Activated T-helper 1 cell treated with anti-CD3 and anti-CD28 coated beads, Interleukin-12 subunit alpha, Interleukin-12 subunit beta, Interleukin-2, Interleukin-4 antibody, amounts not matched to agents 30 ng/mL and 10 ng/mL and 1 ng/mL, durations not matched to agents 14 hours and 24 hours and 36 hours (primary cell): Measurements from ENCODE around the gene AGO1. TPM values are rescaled to one million over a fixed set of nuclear protein-coding genes. Genes with fewer than 3 reads are reported as not detected.

Experiments used
- DNase-seq: peaks from one replicate; pipeline ENCODE4 v3.0.0; 2021; ENCODE audit warnings: low spot score
- H3K27ac Mint-ChIP-seq: one replicate; pipeline ENCODE4 v1.8.0; 2021; ENCODE audit warnings: mild to moderate bottlenecking, mixed read lengths
- H3K27me3 Mint-ChIP-seq: one replicate; pipeline ENCODE4 v1.8.0; 2022; ENCODE audit warnings: mild to moderate bottlenecking, moderate library complexity, mixed read lengths; ENCODE audit not compliant: insufficient read depth
- H3K36me3 Mint-ChIP-seq: one replicate; pipeline ENCODE4 v1.8.0; 2021; ENCODE audit warnings: low read depth, mixed read lengths
- H3K4me1 Mint-ChIP-seq: one replicate; pipeline ENCODE4 v1.8.0; 2021; ENCODE audit warnings: low read depth, mixed read lengths
- H3K4me3 Mint-ChIP-seq: one replicate; pipeline ENCODE4 v1.8.0; 2021; ENCODE audit warnings: mild to moderate bottlenecking, moderate library complexity, mixed read lengths
- H3K9me3 Mint-ChIP-seq: one replicate; pipeline ENCODE4 v1.8.0; 2021; ENCODE audit warnings: mixed read lengths
- intact Hi-C: fragments of 100-400 bp; cut with micrococcal nuclease; formaldehyde crosslinking; loops from one replicate; pipeline ENCODE4 v1.15.1; 2024
- total RNA-seq: library from RNA; stranded (reverse); gene quantifications from 2 replicates; pipeline ENCODE4 v1.2.3, GENCODE V29; 2022

AGO1 gene
- total RNA-seq: 39.0 and 39.5 TPM in 2 replicates

- Mint-ChIP-seq H3K36me3 (no peaks in the 10 kb centered on the region), H3K9me3 (no peaks in the 10 kb centered on the region), H3K27me3 (peaks cover 6% of the 10 kb centered on the region), H3K4me1 (peaks cover 48% of the 10 kb centered on the region), H3K27ac (peak within 1 kb of the TSS; percentile 64), H3K4me3 (peak within 1 kb of the TSS; percentile 95)
- DNase-seq: peak; percentile 97
- intact Hi-C loops: loop anchor here (1.0 to 5.0 kb wide), 7 partner anchors 48 to 1714 kb away; partner anchors contain the start of genes AGO3, GNL2, THRAP3 and TRAPPC3
Observed at GRCh38 chr1:35882945-35883634, at the start of gene AGO1. TSS of gene AGO1 (plus strand) at chr1:35883209. CDS start at chr1:35883422, 213 bp downstream.

GRCh38 chr1:35833395-35833794 lies 49.6 kb upstream of the AGO1 start:
- Mint-ChIP-seq H3K9me3 (no peaks in the 10 kb centered on the region), H3K4me3 (no peak overlapping the region), H3K36me3 (peaks cover 25% of the 10 kb centered on the region), H3K4me1 (no peaks in the 10 kb centered on the region), H3K27ac (no peak overlapping the region), H3K27me3 (no peaks in the 10 kb centered on the region)
- DNase-seq: no peak
- intact Hi-C loops: no loop called here

- Mint-ChIP-seq H3K27ac (no peak overlapping the region), H3K36me3 (peaks cover 24% of the 10 kb centered on the region), H3K4me3 (no peak overlapping the region), H3K4me1 (no peaks in the 10 kb centered on the region), H3K9me3 (no peaks in the 10 kb centered on the region), H3K27me3 (no peaks in the 10 kb centered on the region)
- DNase-seq: no peak
- intact Hi-C loops: no loop called here
Observed at GRCh38 chr1:35834218-35834617, 48.8 kb upstream of the AGO1 start.

- no peaks in the 10 kb centered on the region for H3K4me1 Mint-ChIP-seq
- DNase-seq: no peak
- peaks cover 27% of the 10 kb centered on the region for H3K36me3 Mint-ChIP-seq
- intact Hi-C loops: no loop called here
- H3K27me3 Mint-ChIP-seq: no peaks in the 10 kb centered on the region
- no peak overlapping the region for H3K4me3 Mint-ChIP-seq
- no peaks in the 10 kb centered on the region for H3K9me3 Mint-ChIP-seq
- H3K27ac Mint-ChIP-seq: no peak overlapping the region
Observed at GRCh38 chr1:35835398-35835797, 47.6 kb upstream of the AGO1 start.

GRCh38 chr1:35836734-35837133 lies 46.3 kb upstream of the AGO1 start:
- H3K27ac Mint-ChIP-seq: no peak overlapping the region
- no peaks in the 10 kb centered on the region for H3K4me1 Mint-ChIP-seq
- DNase-seq: no peak
- H3K9me3 Mint-ChIP-seq: no peaks in the 10 kb centered on the region
- no peaks in the 10 kb centered on the region for H3K27me3 Mint-ChIP-seq
- intact Hi-C loops: no loop called here
- no peak overlapping the region for H3K4me3 Mint-ChIP-seq
- H3K36me3 Mint-ChIP-seq: peaks cover 28% of the 10 kb centered on the region

- intact Hi-C loops: no loop called here
- no peaks in the 10 kb centered on the region for H3K4me1 Mint-ChIP-seq
- no peak overlapping the region for H3K27ac Mint-ChIP-seq
- H3K9me3 Mint-ChIP-seq: no peaks in the 10 kb centered on the region
- peaks cover 32% of the 10 kb centered on the region for H3K36me3 Mint-ChIP-seq
- no peak overlapping the region for H3K4me3 Mint-ChIP-seq
- DNase-seq: no peak
- no peaks in the 10 kb centered on the region for H3K27me3 Mint-ChIP-seq
Observed at GRCh38 chr1:35838693-35839245, 44.2 kb upstream of the AGO1 start.

GRCh38 chr1:35844826-35845225 lies 38.2 kb upstream of the AGO1 start:
- no peaks in the 10 kb centered on the region for H3K27me3 Mint-ChIP-seq
- DNase-seq: no peak
- no peak overlapping the region for H3K27ac Mint-ChIP-seq
- peaks cover 21% of the 10 kb centered on the region for H3K36me3 Mint-ChIP-seq
- H3K4me1 Mint-ChIP-seq: no peaks in the 10 kb centered on the region
- intact Hi-C loops: no loop called here
- no peak overlapping the region for H3K4me3 Mint-ChIP-seq
- no peaks in the 10 kb centered on the region for H3K9me3 Mint-ChIP-seq

- intact Hi-C loops: no loop called here
- Mint-ChIP-seq H3K36me3 (peaks cover 26% of the 10 kb centered on the region), H3K4me1 (no peaks in the 10 kb centered on the region), H3K4me3 (no peak overlapping the region), H3K27ac (no peak overlapping the region), H3K9me3 (no peaks in the 10 kb centered on the region), H3K27me3 (peaks cover 2% of the 10 kb centered on the region)
- no peak for DNase-seq
Observed at GRCh38 chr1:35845766-35846165, 37.2 kb upstream of the AGO1 start.

- Mint-ChIP-seq H3K27ac (no peak overlapping the region), H3K4me3 (no peak overlapping the region), H3K27me3 (peaks cover 2% of the 10 kb centered on the region), H3K36me3 (peaks cover 16% of the 10 kb centered on the region), H3K4me1 (no peaks in the 10 kb centered on the region), H3K9me3 (no peaks in the 10 kb centered on the region)
- intact Hi-C loops: no loop called here
- DNase-seq: no peak
Observed at GRCh38 chr1:35847935-35848565, 35.0 kb upstream of the AGO1 start.

GRCh38 chr1:35850051-35850450 lies 33.0 kb upstream of the AGO1 start:
- H3K4me1 Mint-ChIP-seq: no peaks in the 10 kb centered on the region
- no peak overlapping the region for H3K4me3 Mint-ChIP-seq
- H3K36me3 Mint-ChIP-seq: peaks cover 14% of the 10 kb centered on the region
- H3K27ac Mint-ChIP-seq: no peak overlapping the region
- intact Hi-C loops: no loop called here
- no peaks in the 10 kb centered on the region for H3K9me3 Mint-ChIP-seq
- peaks cover 2% of the 10 kb centered on the region for H3K27me3 Mint-ChIP-seq
- no peak for DNase-seq

GRCh38 chr1:35850716-35851115 lies 32.3 kb upstream of the AGO1 start:
- DNase-seq: no peak
- Mint-ChIP-seq H3K27me3 (peaks cover 2% of the 10 kb centered on the region), H3K9me3 (no peaks in the 10 kb centered on the region), H3K27ac (no peak overlapping the region), H3K36me3 (peaks cover 10% of the 10 kb centered on the region), H3K4me1 (no peaks in the 10 kb centered on the region), H3K4me3 (no peak overlapping the region)
- intact Hi-C loops: no loop called here

- intact Hi-C loops: no loop called here
- Mint-ChIP-seq H3K27ac (no peak overlapping the region), H3K4me3 (no peak overlapping the region), H3K4me1 (no peaks in the 10 kb centered on the region), H3K9me3 (no peaks in the 10 kb centered on the region), H3K36me3 (peaks cover 10% of the 10 kb centered on the region), H3K27me3 (peaks cover 2% of the 10 kb centered on the region)
- no peak for DNase-seq
Observed at GRCh38 chr1:35851132-35851869, 31.7 kb upstream of the AGO1 start.

- Mint-ChIP-seq H3K4me1 (no peaks in the 10 kb centered on the region), H3K9me3 (no peaks in the 10 kb centered on the region), H3K27me3 (peaks cover 2% of the 10 kb centered on the region), H3K36me3 (peaks cover 10% of the 10 kb centered on the region), H3K27ac (no peak overlapping the region), H3K4me3 (no peak overlapping the region)
- intact Hi-C loops: no loop called here
- no peak for DNase-seq
Observed at GRCh38 chr1:35852241-35852640, 30.8 kb upstream of the AGO1 start.
